HS-5 (cell line): ENCODE data around the gene TLE3.

ENCODE experiments used
- DNase-seq: peaks from one replicate; pipeline ENCODE4 v3.0.0-alpha.2; 2012; ENCODE audit warnings: low read depth

TLE3 gene

GRCh38 chr15:70083946-70084345 lies 13.8 kb downstream of the TLE3 start:
- DNase-seq = no peak

- DNase-seq = no peak
Observed at GRCh38 chr15:70083418-70083817, 14.3 kb downstream of the TLE3 start.

- DNase-seq = no peak
Observed at GRCh38 chr15:70082281-70082900, 15.3 kb downstream of the TLE3 start.

- no peak for DNase-seq
Observed at GRCh38 chr15:70081612-70082011, 16.1 kb downstream of the TLE3 start.

DNA sequence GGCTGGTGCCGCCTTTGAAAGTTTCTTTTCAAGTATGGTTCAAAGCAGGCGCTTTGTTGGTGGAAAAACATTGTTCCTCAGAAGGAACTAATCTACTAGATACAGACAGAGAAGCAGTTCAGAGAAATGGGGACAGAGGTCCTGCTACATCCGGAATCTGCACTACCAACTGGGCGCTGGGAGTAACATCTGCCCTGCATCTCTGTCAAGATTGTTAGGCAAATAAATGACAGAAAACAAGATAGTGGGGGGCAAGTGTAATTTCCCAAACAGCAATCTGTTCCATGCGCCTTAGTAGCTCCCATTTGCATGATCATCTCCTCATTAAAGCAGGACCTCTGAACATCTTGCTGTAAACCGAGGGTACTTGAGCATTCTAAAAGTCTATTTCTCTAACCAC lies 17.4 kb downstream of the TLE3 start:
- DNase-seq = no peak

DNA sequence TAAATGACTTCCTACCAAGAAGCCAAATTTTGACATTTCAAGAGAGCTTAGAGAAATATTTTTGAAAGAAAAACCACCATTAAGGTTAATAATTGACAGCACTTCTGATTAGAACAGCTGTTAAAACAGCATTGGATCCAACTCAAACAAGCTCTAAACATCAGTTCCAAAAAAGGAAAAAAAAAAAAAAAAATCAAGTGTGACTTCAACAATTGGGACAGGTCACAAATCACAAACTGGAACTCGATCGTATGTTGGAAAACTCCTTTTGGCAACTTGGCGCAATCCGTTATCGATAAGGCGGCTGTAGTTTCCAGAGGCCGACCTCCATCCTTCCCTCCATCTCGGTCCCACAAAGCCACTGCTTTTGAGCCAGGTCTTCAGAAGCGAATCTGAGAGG lies 17.8 kb downstream of the TLE3 start:
- DNase-seq = no peak

DNA sequence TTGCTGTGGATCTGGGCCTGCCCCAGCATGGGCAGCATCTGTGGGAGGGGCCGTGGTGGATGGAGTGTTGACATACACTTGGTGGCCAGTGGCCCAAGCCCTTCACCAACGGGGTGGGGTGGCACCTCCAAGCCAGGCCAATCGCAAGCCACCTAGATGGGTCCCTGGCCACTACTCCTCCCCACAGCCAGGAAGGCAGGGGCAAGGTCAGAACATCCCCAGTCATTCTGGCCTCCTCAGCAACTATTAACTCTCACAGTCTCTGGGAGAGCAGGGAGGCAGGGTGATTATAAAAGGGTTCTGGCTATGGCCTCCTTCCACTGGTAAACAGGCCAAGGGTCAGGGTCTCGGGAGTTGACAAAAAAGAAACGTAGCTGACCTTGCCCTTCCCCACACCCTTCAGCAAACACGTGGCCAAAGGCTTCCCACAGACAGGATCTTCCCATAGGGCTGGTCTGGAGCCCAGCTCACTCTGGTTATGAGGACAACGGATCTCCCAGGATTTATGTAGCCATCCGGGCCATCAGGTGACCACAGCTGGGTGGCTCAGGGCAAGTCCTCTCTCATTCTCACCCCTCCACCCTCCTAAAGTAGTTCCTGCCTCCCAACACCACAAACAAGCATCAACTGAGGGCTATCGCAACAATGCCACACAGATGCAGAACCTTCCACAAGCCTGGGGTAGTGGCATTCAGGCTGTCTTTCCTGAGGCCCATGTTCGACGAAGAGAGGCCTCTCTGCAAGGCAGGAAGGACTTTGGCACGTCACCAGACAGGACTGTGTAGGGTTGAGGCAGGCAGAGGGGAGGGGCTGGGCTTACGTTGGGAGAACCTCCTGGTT lies 18.9 kb downstream of the TLE3 start:
- no peak for DNase-seq

- DNase-seq = no peak
Observed at GRCh38 chr15:70077188-70078147, 20.2 kb downstream of the TLE3 start.

DNA sequence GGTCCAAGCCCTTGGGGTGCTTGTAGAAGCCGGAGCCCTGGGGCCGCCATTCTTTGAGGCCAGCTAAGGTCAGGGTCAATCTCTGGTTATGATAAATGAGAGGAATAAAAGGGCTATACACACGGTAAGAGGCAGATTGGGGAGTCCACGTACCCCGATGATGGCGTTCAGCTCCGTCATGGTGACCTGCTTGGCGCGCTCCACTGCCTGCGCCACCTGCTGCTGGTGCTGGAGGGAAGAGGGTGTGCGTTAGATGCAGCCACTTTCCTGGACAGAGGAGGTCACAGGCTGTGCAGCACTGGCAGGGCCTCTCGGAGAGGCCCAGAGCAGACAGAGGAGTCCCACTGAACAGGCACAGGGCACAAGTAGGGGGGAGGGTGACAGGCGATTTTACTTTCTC lies 23.3 kb downstream of the TLE3 start:
- no peak for DNase-seq

- no peak for DNase-seq
Observed at GRCh38 chr15:70072479-70072878, 25.2 kb downstream of the TLE3 start.

DNA sequence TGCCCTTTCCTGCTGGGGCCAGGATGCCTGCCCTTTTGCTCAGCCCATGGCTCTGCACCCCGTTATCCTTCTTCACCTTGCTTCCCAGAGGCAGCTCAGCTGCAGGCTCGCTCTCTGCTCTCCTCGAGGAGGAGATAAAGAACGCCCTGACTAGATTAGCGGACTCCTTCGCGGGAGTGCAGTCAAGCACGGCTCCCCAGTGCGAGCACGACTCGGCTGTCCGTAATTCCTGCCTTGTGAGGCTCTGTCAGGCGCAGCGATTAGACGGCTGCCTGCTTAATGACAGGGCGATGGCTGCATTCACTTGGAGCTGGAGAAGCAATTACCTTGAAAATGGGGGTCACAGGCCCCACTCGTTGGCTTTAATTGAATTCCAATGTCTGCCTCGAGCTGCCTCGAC lies 25.9 kb downstream of the TLE3 start:
- DNase-seq = no peak

- no peak for DNase-seq
Observed at GRCh38 chr15:70069716-70070115, 28.0 kb downstream of the TLE3 start.

DNA sequence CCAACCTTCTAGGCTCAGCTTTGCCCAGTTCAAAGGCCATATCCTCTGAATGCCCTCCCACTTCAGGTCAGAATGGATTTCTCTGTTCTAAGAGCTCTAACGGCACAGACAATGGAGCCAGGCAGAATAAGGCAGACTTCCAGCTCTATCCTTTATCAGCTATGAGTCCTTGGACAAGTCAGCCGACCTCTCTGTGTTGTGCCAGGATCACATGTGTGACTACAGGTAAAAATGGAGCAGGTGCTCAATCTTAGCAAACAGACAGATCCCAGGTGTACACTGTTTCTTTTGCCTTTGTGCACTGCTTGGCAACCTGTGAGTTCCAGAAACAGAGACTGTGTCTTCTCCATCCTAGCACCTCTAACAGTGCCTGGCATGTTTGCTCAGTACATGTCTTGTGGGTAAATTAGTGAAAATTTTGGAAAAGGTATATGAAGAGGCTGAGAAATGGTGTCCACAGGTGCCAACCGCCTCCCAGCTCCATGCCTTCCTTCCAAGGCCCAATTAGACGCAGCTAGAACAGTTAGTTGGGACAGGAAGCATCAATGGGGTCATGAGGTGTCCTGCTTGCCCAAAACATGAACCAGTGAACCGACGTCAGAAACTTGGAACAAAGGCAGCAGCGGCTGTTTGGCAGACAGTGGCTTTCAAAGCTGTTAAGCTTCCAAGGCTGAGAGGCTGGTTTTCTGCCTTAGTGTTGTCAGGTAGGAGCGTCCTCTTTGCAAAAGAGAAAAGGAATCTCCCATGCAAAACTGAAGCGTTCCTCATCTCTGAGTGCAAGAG lies 28.7 kb downstream of the TLE3 start:
- DNase-seq = no peak

GRCh38 chr15:70067681-70068080 lies 30.0 kb downstream of the TLE3 start:
- no peak for DNase-seq

- no peak for DNase-seq
Observed at GRCh38 chr15:70067011-70067410, 30.7 kb downstream of the TLE3 start.

- no peak for DNase-seq
Observed at GRCh38 chr15:70066447-70066846, 31.3 kb downstream of the TLE3 start.

- DNase-seq = no peak
Observed at GRCh38 chr15:70066004-70066403, 31.7 kb downstream of the TLE3 start.

DNA sequence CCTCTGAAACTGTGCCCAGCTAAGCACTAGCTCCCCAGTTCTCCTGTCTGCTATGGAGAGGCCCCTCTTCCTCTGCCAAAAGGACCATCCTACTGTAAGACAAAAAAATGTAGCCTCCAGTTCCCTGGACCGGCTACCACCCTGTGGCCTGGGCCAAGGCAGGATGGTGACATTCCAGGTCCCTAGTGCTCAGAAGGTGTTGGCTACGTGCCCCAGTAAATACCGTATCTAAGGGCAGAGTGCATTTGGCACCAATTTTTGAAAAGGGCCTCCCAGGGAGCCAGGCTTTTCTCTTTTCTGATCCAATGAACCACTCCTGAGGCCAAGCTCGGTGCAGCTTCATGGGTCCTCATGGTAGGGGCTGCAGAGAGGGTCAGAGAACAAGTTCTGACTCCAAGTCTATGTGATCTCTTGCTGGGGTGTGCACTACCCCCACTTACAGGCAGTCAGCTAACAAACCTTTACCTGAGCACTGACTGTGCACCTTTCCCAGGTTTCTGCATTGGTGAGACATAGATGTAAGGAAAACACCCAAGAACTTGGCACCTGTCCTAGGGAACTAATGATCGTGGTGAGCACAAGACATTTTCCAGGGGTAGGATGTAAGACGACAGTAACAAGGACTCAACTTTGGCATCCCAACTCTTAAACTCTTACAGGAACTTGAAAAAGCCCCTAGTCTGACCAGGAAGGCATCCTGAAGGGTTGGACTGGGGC lies 32.6 kb downstream of the TLE3 start:
- DNase-seq = no peak

GRCh38 chr15:70064441-70064840 lies 33.3 kb downstream of the TLE3 start:
- DNase-seq = no peak

GRCh38 chr15:70063980-70064379 lies 33.7 kb downstream of the TLE3 start:
- no peak for DNase-seq

- DNase-seq = no peak
Observed at GRCh38 chr15:70063261-70063925, 34.3 kb downstream of the TLE3 start.
